ENCODE results near the gene ARID1A.

DNA sequence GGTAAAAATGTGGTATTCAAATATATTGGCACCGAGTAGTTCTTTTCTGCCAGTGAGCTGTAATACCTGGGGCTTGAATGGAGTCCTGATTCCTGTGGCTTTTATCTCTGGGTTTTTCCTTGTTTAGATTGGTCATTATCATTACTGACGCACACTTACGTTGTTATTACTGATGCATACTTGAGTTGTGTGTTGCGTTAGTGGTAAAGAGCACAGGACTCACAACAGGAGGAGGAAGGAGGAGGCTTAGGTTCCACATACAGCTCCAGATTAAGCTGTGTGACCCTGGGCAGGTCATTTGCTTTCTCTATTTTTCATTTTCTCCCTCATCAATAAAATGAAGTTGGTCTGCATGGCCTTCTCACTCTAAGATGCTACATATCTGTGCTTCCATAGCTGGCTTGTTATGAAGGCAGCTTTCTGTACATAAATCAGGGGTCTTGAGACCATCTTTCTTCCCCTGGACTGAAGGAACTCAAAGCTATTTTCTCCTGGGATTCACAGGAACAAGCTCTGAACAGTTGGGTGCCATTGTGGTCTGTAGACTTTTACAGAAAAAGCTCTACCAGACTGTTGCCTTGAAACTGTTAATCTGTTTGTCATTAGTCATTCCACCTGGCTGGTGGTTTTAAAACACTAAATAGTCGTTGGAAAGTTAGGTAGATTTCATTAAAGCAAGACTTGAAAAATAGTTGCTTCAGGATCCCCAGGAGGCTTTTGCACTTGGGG is 5.6 kb downstream of the ARID1A start:
- no peak for TF ChIP-seq POLR2A (IDR thresholded peaks at IDR 0.05)
- TF ChIP-seq, protein P1, sequence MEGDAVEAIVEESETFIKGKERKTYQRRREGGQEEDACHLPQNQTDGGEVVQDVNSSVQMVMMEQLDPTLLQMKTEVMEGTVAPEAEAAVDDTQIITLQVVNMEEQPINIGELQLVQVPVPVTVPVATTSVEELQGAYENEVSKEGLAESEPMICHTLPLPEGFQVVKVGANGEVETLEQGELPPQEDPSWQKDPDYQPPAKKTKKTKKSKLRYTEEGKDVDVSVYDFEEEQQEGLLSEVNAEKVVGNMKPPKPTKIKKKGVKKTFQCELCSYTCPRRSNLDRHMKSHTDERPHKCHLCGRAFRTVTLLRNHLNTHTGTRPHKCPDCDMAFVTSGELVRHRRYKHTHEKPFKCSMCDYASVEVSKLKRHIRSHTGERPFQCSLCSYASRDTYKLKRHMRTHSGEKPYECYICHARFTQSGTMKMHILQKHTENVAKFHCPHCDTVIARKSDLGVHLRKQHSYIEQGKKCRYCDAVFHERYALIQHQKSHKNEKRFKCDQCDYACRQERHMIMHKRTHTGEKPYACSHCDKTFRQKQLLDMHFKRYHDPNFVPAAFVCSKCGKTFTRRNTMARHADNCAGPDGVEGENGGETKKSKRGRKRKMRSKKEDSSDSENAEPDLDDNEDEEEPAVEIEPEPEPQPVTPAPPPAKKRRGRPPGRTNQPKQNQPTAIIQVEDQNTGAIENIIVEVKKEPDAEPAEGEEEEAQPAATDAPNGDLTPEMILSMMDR (IDR thresholded peaks at IDR 0.05), result no peak
